ENCODE data around the gene LAMA1.
"Not testable (repeated sequence)": the region's sequence is repeated elsewhere in the genome, so short reads cannot be mapped to it uniquely, and the experiment has no call there.

The LAMA1 gene, protein sequence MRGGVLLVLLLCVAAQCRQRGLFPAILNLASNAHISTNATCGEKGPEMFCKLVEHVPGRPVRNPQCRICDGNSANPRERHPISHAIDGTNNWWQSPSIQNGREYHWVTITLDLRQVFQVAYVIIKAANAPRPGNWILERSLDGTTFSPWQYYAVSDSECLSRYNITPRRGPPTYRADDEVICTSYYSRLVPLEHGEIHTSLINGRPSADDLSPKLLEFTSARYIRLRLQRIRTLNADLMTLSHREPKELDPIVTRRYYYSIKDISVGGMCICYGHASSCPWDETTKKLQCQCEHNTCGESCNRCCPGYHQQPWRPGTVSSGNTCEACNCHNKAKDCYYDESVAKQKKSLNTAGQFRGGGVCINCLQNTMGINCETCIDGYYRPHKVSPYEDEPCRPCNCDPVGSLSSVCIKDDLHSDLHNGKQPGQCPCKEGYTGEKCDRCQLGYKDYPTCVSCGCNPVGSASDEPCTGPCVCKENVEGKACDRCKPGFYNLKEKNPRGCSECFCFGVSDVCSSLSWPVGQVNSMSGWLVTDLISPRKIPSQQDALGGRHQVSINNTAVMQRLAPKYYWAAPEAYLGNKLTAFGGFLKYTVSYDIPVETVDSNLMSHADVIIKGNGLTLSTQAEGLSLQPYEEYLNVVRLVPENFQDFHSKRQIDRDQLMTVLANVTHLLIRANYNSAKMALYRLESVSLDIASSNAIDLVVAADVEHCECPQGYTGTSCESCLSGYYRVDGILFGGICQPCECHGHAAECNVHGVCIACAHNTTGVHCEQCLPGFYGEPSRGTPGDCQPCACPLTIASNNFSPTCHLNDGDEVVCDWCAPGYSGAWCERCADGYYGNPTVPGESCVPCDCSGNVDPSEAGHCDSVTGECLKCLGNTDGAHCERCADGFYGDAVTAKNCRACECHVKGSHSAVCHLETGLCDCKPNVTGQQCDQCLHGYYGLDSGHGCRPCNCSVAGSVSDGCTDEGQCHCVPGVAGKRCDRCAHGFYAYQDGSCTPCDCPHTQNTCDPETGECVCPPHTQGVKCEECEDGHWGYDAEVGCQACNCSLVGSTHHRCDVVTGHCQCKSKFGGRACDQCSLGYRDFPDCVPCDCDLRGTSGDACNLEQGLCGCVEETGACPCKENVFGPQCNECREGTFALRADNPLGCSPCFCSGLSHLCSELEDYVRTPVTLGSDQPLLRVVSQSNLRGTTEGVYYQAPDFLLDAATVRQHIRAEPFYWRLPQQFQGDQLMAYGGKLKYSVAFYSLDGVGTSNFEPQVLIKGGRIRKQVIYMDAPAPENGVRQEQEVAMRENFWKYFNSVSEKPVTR (N-terminal part only)

GRCh38 chr18:7117390-7118355 is at the start of gene LAMA1:
TSS of gene LAMA1 (minus strand) at chr18:7117797. CDS start at chr18:7117720, 77 bp downstream.
- DNase-seq = no peak

DNA sequence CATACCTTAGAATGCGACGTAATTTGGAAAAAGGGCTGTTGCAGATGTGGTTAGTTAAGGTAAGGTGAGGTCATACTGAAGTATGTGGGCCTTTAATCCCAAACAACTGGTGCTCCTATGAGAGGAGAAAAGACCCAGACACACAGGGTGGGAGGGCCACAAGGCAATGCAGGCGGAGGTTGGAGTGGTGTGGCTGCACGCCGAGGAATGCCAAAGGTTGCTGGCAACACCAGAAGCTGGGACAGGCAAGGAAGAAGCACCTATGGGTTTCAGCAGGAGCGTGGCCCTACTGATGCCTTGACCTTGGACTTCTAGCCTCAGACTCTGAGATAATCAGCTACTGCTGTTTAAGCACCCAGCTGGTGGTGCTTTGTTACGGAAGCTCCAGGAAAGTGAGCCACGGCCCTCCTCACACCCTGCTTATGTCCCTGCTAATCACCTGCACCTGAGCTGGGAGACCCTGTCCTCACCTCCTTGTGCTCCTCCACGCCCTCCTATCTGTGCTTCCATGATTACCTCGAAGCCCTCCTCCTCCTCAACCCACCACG is 48.3 kb upstream of the LAMA1 start:
- no peak for DNase-seq

DNA sequence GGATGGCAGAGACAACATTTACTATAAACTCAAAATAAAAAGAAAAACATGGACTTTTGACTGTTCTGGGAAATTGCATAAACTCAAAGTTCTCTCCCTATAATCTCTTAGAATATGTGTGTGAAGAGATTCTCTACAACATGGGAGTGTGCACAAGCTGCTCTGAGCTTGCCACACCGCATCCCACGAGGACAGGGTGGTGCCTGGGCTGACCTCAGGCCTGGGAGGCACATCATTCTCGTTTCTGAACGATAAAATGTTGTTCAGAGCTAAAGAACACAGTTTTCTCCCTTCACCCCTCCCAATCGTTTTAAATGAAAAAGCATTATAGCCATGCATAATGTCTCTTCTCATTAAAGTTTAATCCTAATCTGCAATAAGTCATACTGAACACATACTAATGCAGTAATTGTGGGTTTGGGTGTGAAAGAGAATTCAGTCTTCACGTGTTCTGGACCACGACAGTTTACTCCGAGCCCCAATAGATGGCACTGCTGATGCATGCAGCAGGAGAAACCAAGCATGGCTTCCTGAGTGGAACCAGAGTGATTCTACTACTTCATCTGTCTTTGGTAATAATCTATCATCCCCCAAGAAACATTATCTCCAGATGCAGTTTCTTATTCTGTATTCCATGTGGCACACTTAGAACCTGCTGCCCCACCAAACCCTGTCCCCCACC is 46.9 kb upstream of the LAMA1 start:
- DNase-seq = no peak

- no peak for DNase-seq
Measured at GRCh38 chr18:7158216-7158615, 40.6 kb upstream of the LAMA1 start.

- no peak for DNase-seq
Measured at GRCh38 chr18:7157760-7158159, 40.2 kb upstream of the LAMA1 start.

DNA sequence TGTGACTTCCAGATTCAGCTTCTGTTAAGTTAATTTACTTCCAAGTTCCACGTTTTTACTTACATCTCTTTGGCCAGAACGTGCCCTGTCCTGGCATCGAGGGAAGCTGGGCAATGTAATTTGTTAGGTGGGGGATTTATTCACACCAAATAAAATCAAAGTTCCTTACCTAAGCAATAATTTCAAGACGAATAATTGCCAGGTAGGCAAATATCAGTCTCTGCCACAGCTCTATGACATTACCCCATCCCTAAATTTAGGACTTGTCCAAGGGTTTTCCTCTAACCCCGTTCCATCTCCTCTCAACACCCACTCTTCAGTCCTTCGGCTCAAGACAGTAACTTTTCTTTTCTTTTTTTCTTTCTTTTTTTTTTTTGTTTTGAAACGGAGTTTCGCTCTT is 38.3 kb upstream of the LAMA1 start:
- DNase-seq = no peak

DNA sequence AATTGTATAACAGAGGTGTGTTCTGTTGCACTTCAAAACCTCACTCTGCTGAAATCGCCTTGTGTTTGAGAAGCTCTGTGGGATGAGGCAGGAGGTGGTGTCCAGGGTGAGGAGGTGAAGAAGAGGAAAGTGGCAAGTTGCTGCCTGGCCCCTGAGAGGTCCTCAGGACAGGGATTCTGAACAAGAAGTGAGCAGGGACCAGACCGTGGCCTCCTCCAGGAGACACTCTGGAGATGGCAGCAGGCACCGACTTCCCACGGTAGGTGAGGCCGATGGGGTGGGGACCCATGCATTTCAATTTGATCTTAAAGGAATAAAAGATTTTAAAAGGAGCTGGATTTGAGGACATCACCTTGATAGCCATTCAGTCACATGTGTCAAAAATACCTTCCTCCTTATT is 37.5 kb upstream of the LAMA1 start:
- DNase-seq = no peak

- no peak for DNase-seq
Measured at GRCh38 chr18:7152440-7152839, 34.8 kb upstream of the LAMA1 start.

DNA sequence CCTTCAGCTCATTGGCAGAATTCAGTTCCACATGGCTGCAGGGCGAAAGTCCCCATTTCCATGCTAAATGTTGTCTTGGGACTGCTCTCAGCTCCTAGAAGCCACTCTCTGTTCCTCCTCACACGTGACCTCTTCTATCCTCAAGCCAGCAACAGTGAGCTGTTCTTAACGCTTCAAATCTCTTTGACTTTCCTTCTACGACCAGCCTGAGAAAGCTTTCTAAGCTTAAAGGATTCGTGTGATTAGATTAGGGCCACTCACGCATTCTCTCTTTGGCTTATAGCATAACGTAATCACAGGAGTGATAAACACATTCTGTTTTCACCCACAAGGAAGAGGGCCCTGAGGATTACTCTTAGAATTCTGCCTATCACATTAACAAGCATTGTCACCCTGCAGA is 29.8 kb upstream of the LAMA1 start:
- no peak for DNase-seq

GRCh38 chr18:7146067-7146466 is 28.5 kb upstream of the LAMA1 start:
- DNase-seq = no peak

DNA sequence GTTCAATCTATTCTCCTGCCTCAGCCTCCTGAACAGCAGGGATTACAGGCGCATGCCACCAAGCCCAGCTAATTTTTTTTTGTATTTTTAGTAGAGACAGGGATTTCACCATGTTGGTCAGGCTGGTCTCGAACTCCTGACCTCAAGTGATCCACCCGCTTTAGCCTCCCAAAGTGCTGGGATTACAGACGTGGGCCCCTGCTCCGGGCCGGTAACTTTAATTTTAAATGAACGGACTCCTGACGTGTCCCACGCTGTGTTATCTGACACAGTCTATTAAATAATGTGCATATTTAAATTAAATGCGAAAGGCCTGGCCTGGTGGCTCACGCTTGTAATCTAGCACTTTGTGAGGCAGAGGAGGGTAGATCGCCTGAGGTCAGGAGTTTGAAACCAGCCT is 27.3 kb upstream of the LAMA1 start:
- DNase-seq = not testable (repeated sequence)

DNA sequence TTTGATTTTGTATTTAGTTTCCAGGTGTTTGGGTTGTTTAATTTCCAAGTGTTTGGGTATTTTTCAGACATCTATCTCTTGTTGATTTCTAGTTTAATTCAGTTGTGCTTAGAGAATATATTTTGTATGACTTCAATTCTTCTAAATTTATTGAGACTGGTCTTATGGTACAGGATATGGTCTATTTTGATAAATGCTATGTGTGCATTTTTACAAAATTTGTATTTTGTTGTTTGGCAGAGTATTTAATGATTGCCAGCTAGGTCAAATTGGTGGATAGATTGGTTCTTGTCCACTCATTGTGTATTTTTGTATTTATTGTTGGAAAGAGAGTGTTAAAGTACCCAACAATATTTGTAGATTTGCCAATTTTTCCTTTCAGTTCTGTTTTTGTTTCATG is 23.7 kb upstream of the LAMA1 start:
- no peak for DNase-seq

DNA sequence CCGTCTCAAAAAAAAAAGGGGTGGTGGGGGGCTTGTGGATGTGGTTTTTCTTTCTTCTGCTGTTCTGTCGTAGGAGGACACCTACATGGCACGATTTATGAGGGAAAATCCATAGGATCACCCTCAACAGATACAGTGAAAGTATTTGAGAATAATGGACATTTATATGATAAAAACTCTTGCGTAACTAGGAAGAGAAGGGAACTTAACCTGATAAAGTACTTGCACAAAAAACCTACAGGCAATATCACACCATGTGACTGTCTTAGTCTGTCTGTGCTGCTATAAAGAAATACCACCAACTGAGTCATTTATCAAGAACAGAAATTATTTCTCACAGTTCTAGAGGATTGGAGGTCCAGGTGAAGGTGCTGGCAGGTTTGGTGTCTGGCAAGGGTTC is 21.8 kb upstream of the LAMA1 start:
- no peak for DNase-seq

DNA sequence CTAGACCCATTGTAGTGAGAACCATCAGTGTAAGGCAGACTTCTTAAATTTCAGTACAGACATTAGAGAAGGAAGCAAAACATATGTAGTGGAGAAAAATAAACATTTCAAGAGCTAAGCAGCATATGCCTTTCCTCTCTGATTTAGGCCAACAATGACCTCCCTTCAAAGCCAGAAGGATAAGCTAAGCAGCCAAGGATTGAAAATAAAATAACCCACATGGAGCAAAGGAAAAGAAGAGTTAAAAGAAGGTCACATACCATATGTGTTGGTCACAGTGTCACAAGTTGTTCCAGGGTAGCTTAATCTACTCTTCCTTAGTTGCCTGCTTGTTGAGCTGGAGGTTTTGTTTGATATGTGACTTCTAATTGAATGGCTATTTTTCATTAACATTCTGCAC is 15.6 kb upstream of the LAMA1 start:
- no peak for DNase-seq

GRCh38 chr18:7132356-7133150 is 15.0 kb upstream of the LAMA1 start:
- DNase-seq = no peak

DNA sequence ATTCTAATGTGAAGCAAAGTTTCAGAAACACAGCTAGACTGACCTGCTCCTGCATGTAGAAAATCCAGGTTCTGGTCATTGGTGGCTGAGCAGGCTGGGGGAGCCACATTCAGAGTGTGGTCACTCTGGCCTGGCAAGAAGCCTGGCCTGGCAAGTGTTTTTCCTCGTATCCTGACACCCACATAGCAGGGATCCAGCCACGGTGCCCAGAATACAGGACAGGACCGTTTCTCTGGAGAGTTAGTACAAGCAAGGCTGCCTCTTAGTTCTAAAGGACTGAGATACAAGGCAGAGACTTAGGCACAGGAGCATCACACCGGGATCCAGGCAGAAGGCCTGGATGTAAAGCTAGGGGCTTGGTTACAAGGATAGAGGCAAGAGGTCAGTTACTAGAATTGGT is 4.8 kb upstream of the LAMA1 start:
- DNase-seq = no peak

DNA sequence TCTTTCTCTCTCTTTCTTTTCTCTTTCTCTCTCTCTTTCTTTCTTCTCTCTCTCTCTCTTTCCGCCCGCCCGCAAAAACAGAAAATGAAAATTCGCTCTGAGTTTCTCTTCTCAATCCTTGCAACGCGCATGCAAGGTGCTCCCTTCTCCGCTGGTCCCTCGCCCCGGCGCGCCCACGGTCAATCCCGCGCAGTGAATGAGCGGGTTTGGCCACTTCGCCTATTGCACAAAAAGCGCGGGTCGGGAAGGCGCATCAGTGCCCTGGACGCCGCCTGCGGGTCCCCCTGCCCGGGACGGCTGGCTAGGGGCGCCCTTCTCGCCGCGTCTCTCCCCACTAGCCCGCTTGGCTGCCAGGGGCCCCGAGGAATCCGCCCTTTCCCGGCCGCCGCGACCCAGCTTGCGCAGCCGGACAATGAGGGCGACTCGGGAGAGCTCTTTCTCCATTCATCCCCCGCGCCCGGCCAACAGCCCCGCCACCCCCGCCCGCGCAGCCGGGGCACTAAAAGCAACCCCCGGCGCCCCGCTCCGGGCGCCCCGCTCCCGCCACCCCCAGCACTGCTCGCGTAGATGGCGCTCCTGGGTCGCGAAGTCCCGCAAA is 706 bp downstream of the LAMA1 start:
- DNase-seq = no peak

GRCh38 chr18:7116001-7116730 is 1.4 kb downstream of the LAMA1 start:
- no peak for DNase-seq

GRCh38 chr18:7112936-7113335 is 4.7 kb downstream of the LAMA1 start:
- DNase-seq = no peak

All from NCI-H146 (cell line).